IMR-90 (cell line): ENCODE data around the gene IGFBP1. TPM values are rescaled to one million over a fixed set of nuclear protein-coding genes. Genes with fewer than 3 reads are reported as not detected.

Experiments used
- ATAC-seq: fragments of 200-7000 bp; cut with Tn5 transposase; 2 replicates; pipeline ENCODE4 v1.9.1; 2020; ENCODE audit warnings: low read depth, mild to moderate bottlenecking, moderate library complexity
- BruUV-seq: library from RNA; stranded (reverse); fragments of 400-500 nt; replicated peaks from 2 replicates; lab custom pipeline; 2021; lab: Mats Ljungman, UMichigan
- CTCF ChIA-PET: fragments of 300-600 bp; formaldehyde crosslinking; extraction: SDS; loops from one replicate; lab custom pipeline; 2021; ENCODE audit warnings: antibody characterized with exemption; lab: Yijun Ruan, JAX
- POLR2A ChIA-PET: fragments of 300-600 bp; sonication (Branson Sonifier 250); formaldehyde crosslinking; loops from one replicate; lab custom pipeline; 2022; ENCODE audit warnings: antibody characterized with exemption; ENCODE audit not compliant: unreplicated experiment; lab: Charles Lee
- DNase-seq: peaks from one replicate; pipeline ENCODE4 v3.0.0; 2013
- H2AFZ ChIP-seq: replicated peaks from 2 replicates; pipeline ENCODE3; 2013; ENCODE audit warnings: low read length, mild to moderate bottlenecking; ENCODE audit not compliant: poor library complexity
- H2AK5ac ChIP-seq: 2 replicates; pipeline ENCODE4 v1.6.1; 2013; ENCODE audit warnings: low read depth, low read length, inconsistent platforms
- H2AK9ac ChIP-seq: replicated peaks from 2 replicates; pipeline ENCODE3; 2013; ENCODE audit warnings: mild to moderate bottlenecking, low read depth, low read length, moderate library complexity; ENCODE audit not compliant: poor library complexity
- H2BK120ac ChIP-seq: 2 replicates; pipeline ENCODE4 v1.6.1; 2013; ENCODE audit warnings: low read depth, low read length, inconsistent platforms
- H2BK15ac ChIP-seq: 3 replicates; pipeline ENCODE4 v1.6.1; 2013; ENCODE audit warnings: low read depth, low read length, inconsistent platforms
- H2BK20ac ChIP-seq: 2 replicates; pipeline ENCODE4 v1.6.1; 2013; ENCODE audit warnings: low read depth, mild to moderate bottlenecking, inconsistent platforms, low read length, moderate library complexity
- H2BK5ac ChIP-seq: 2 replicates; pipeline ENCODE4 v1.6.1; 2013; ENCODE audit warnings: mild to moderate bottlenecking, low read depth, low read length, inconsistent platforms; ENCODE audit not compliant: poor library complexity, severe bottlenecking
- H3K14ac ChIP-seq: replicated peaks from 2 replicates; pipeline ENCODE4 v1.6.1; 2013; ENCODE audit warnings: low read depth, low read length, inconsistent platforms
- H3K18ac ChIP-seq: 2 replicates; pipeline ENCODE4 v1.6.1; 2013; ENCODE audit warnings: low read depth, low read length, control low read depth
- H3K23ac ChIP-seq: 2 replicates; pipeline ENCODE4 v1.6.1; 2013; ENCODE audit warnings: low read depth, low read length, inconsistent platforms
- H3K27ac ChIP-seq: 2 replicates; pipeline ENCODE4 v1.5.1; 2013; ENCODE audit warnings: mild to moderate bottlenecking, control low read depth, low read length; ENCODE audit not compliant: insufficient read depth
- H3K27me3 ChIP-seq: 2 replicates; pipeline ENCODE4 v1.6.1; 2013; ENCODE audit warnings: low read length; ENCODE audit not compliant: control insufficient read depth, insufficient read depth
- H3K36me3 ChIP-seq: 2 replicates; pipeline ENCODE4 v1.6.1; 2013; ENCODE audit warnings: low read length, mixed read lengths; ENCODE audit not compliant: control insufficient read depth, insufficient read depth
- H3K4ac ChIP-seq: 2 replicates; pipeline ENCODE4 v1.6.1; 2013; ENCODE audit warnings: low read depth, low read length, inconsistent platforms
- H3K4me1 ChIP-seq: 2 replicates; pipeline ENCODE4 v1.6.1; 2013; ENCODE audit warnings: low read length, mixed read lengths; ENCODE audit not compliant: control insufficient read depth, insufficient read depth
- H3K4me2 ChIP-seq: 2 replicates; pipeline ENCODE4 v1.6.1; 2013; ENCODE audit warnings: low read depth, mild to moderate bottlenecking, control low read depth, low read length, moderate library complexity
- H3K4me3 ChIP-seq: 2 replicates; pipeline ENCODE4 v1.5.1; 2013; ENCODE audit warnings: low read depth, mild to moderate bottlenecking, control low read depth, low read length, moderate library complexity; ENCODE audit not compliant: insufficient read depth
- H3K56ac ChIP-seq: 2 replicates; pipeline ENCODE4 v1.6.1; 2013; ENCODE audit warnings: low read length, inconsistent platforms; ENCODE audit not compliant: insufficient read depth; ENCODE audit errors: extremely low read depth
- H3K79me1 ChIP-seq, 2 experiments: 2 replicates each; pipeline ENCODE4 v1.6.1; 2013; ENCODE audit warnings: low read length in 2 of 2, inconsistent platforms in 1 of 2, low read depth in 1 of 2
- H3K9ac ChIP-seq: 2 replicates; pipeline ENCODE4 v1.6.1; 2013; ENCODE audit warnings: low read depth, low read length, control low read depth
- H3K9me1 ChIP-seq: 2 replicates; pipeline ENCODE4 v1.6.1; 2013; ENCODE audit warnings: low read length, inconsistent platforms; ENCODE audit not compliant: insufficient read depth
- H3K9me3 ChIP-seq: 2 replicates; pipeline ENCODE4 v1.6.1; 2013; ENCODE audit warnings: low read length; ENCODE audit not compliant: control insufficient read depth, insufficient read depth
- H4K20me1 ChIP-seq: 2 replicates; pipeline ENCODE4 v1.6.1; 2013; ENCODE audit warnings: low read length, inconsistent platforms; ENCODE audit not compliant: insufficient read depth
- H4K5ac ChIP-seq: 2 replicates; pipeline ENCODE4 v1.6.1; 2013; ENCODE audit warnings: mild to moderate bottlenecking, low read depth, low read length, control low read depth
- H4K8ac ChIP-seq, 2 experiments: 2 replicates each; pipeline ENCODE4 v1.6.1; 2013; ENCODE audit warnings: low read depth in 2 of 2, low read length in 2 of 2, control low read depth in 1 of 2, inconsistent platforms in 1 of 2
- H4K91ac ChIP-seq: 2 replicates; pipeline ENCODE4 v1.6.1; 2013; ENCODE audit warnings: low read depth, low read length, inconsistent platforms; ENCODE audit not compliant: insufficient read depth
- BHLHE40 ChIP-seq: fragments of 150-350 bp; IDR thresholded peaks from 2 replicates; pipeline ENCODE4 v1.6.1; 2016; ENCODE audit warnings: mild to moderate bottlenecking, low read depth, low read length
- CEBPB ChIP-seq: IDR thresholded peaks from 2 replicates; pipeline ENCODE4 v1.6.1; 2012; ENCODE audit warnings: low read depth, low read length, improper control_type of control experiment
- CHD1 ChIP-seq: IDR thresholded peaks from 2 replicates; pipeline ENCODE4 v1.6.1; 2012; ENCODE audit warnings: low read depth, low read length, improper control_type of control experiment
- CTCF ChIP-seq: conservative IDR thresholded peaks from 2 replicates; pipeline ENCODE4 v1.5.1; 2012; ENCODE audit warnings: mild to moderate bottlenecking, low read depth, low read length, improper control_type of control experiment
- FOS ChIP-seq: fragments of 150-350 bp; IDR thresholded peaks from 2 replicates; pipeline ENCODE4 v1.6.1; 2016; ENCODE audit warnings: low read depth, low read length
- MAFK ChIP-seq: IDR thresholded peaks from 2 replicates; pipeline ENCODE4 v1.6.1; 2012; ENCODE audit warnings: low read depth, low read length, improper control_type of control experiment
- MAZ ChIP-seq: IDR thresholded peaks from 2 replicates; pipeline ENCODE4 v1.6.1; 2012; ENCODE audit warnings: low read depth, mild to moderate bottlenecking, low read length, improper control_type of control experiment, moderate library complexity, borderline replicate concordance
- MXI1 ChIP-seq: IDR thresholded peaks from 2 replicates; pipeline ENCODE4 v1.6.1; 2012; ENCODE audit warnings: low read depth, mild to moderate bottlenecking, low read length, moderate library complexity, borderline replicate concordance
- NFE2L2 ChIP-seq: fragments of 150-350 bp; IDR thresholded peaks from 2 replicates; pipeline ENCODE4 v1.6.1; 2016; ENCODE audit warnings: low read depth, mild to moderate bottlenecking, low read length
- POLR2A ChIP-seq: IDR thresholded peaks from 2 replicates; pipeline ENCODE4 v1.6.1; 2012; ENCODE audit warnings: mild to moderate bottlenecking, low read depth, low read length
- RAD21 ChIP-seq: IDR thresholded peaks from 2 replicates; pipeline ENCODE4 v1.6.1; 2012; ENCODE audit warnings: low read length, improper control_type of control experiment
- RFX5 ChIP-seq: IDR thresholded peaks from 2 replicates; pipeline ENCODE4 v1.8.0; 2012; ENCODE audit warnings: low read depth, mild to moderate bottlenecking, low read length, moderate library complexity
- SMC3 ChIP-seq: fragments of 150-350 bp; IDR thresholded peaks from 2 replicates; pipeline ENCODE4 v1.6.1; 2016; ENCODE audit warnings: low read depth, mild to moderate bottlenecking, antibody characterized with exemption, low read length, moderate library complexity
- WGBS, 2 experiments: methylation state at CpG; one replicate each; pipeline versions ENCODE4 v1.1.5 to v1.1.7; 2013; ENCODE audit warnings: missing lambda C conversion rate in 2 of 2; ENCODE audit not compliant: insufficient read length in 1 of 2; ENCODE audit errors: extremely low coverage in 2 of 2; 5-methylcytosine and 5-hydroxymethylcytosine counted together
- dilution Hi-C: fragments of 300-500 bp; cut with HindIII; formaldehyde crosslinking; loops from one replicate; pipeline ENCODE4 v1.14.3; 2018; ENCODE audit warnings: low sequenced_read_pairs; ENCODE audit not compliant: unreplicated experiment
- in situ Hi-C: fragments of 300-500 bp; cut with MboI; formaldehyde crosslinking; loops from 3 replicates; pipeline ENCODE4 v1.14.3; 2019; ENCODE audit warnings: low sequenced_read_pairs, inconsistent platforms, mixed read lengths
- intact Hi-C: fragments of 100-400 bp; cut with micrococcal nuclease; formaldehyde crosslinking; loops from 2 replicates; pipeline ENCODE4 v1.10.0; 2022
- polyA plus RNA-seq, 3 experiments: library from polyadenylated mRNA; depleted of rRNA; stranded (reverse); fragments of >200 nt; gene quantifications; 2 replicates each; pipeline ENCODE4 v1.2.3, GENCODE V29; 2012; ENCODE audit warnings: low replicate concordance in 1 of 3
- total RNA-seq: library from RNA; depleted of rRNA; stranded (reverse); fragments of >200 nt; gene quantifications from 2 replicates; pipeline ENCODE4 v1.2.3, GENCODE V29; 2012
- TF ChIP-seq, protein P1 (sequence below): fragments of 150-350 bp; IDR thresholded peaks from 2 replicates; pipeline ENCODE4 v1.6.1; 2017; ENCODE audit warnings: mild to moderate bottlenecking, antibody characterized with exemption, low read length, low read depth
- TF ChIP-seq, protein P2 (sequence below): fragments of 150-350 bp; IDR thresholded peaks from 2 replicates; pipeline ENCODE4 v1.6.1; 2016; ENCODE audit warnings: low read depth, mild to moderate bottlenecking, low read length, moderate library complexity, borderline replicate concordance

The IGFBP1 gene
- total and polyA plus RNA-seq, 2 of the 4 experiments (the other 2 are of a cell fraction), result not detected

DNA sequence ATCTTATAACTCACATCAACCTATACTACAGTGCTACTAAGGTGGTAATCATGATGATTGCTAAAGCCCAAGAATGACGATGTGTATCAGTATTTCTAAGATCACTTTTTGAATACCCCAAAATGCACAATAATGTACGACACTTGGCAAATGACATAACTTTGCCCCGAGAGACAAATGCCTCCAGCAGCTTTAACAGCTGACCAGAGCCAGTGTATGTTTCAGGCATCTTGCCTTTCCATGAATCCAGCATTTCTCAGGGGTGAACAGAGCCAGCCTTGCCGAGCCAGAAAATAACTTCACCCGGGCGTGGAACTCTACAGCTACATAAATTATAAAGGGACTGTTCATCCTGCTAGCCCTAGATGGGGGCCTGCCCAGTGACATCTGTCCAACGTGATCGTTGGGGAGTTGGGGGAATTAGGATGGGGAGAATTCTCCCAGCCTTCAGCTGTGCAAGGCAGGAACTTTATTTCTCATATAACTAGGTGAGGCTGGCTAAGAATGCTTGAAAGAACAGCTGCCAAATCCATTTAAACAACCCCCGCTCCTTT, 31.0 kb downstream of the IGFBP1 start:
- H3K27ac ChIP-seq, result no peak overlapping the region
- peaks cover 14% of the 10 kb centered on the region for H3K4me1 ChIP-seq
- H3K4ac ChIP-seq, result no peak overlapping the region
- no peak for ATAC-seq
- peaks cover 12 to 23% of the 10 kb centered on the region in 2 experiments; a peak in 3 of 4 replicates for H3K79me1 ChIP-seq
- no TSS peak for BruUV-seq
- H4K8ac ChIP-seq, result no peak overlapping the region; a peak in 1 of 4 replicates
- H4K91ac ChIP-seq, result no peak overlapping the region; the same call in 1 of the 2 replicates
- H4K20me1 ChIP-seq, result peaks cover 25% of the 10 kb centered on the region
- peak overlapping the region; percentile 46 for H2AFZ ChIP-seq
- H3K56ac ChIP-seq, result peak overlapping the region; percentile 25; the same call in 1 of the 2 replicates
- H2AK9ac ChIP-seq, result peak overlapping the region; percentile 43
- H2BK20ac ChIP-seq, result no peak overlapping the region
- H3K9ac ChIP-seq, result peak overlapping the region; percentile 60; the same call in 1 of the 2 replicates
- intact Hi-C loops (no loop called here), in situ Hi-C loops (loop anchor here (5.0 to 25.0 kb wide), 2 partner anchors 1018 to 1263 kb away; no protein-coding TSS in a partner anchor), dilution Hi-C loops (no loop called here)
- POLR2A ChIA-PET, result no interaction called here
- peaks cover 10% of the 10 kb centered on the region for H3K9me1 ChIP-seq
- H3K14ac ChIP-seq, result peak overlapping the region; percentile 63
- H2BK120ac ChIP-seq, result no peak overlapping the region
- H2BK5ac ChIP-seq, result peak overlapping the region; percentile 38
- H3K9me3 ChIP-seq, result no peaks in the 10 kb centered on the region
- CTCF ChIA-PET, result interaction anchor here (0.6 to 2.1 kb wide), 5 partner anchors 30 to 1261 kb away, joined by 3 to 4 read pairs (median 3); no protein-coding TSS in a partner anchor
- 30% methylated on average over 2 of the region's 9 CpGs; no CpG with 5 or more reads in 1 of the 2 experiments for WGBS, 2 experiments
- peak overlapping the region; percentile 85 for H3K4me3 ChIP-seq
- H3K18ac ChIP-seq, result no peak overlapping the region; the same call in 1 of the 2 replicates
- H3K27me3 ChIP-seq, result no peaks in the 10 kb centered on the region
- H2BK15ac ChIP-seq, result no peak overlapping the region
- H3K4me2 ChIP-seq, result peak overlapping the region; percentile 87
- no peak overlapping the region; the same call in 1 of the 2 replicates for H2AK5ac ChIP-seq
- no peak overlapping the region for H4K5ac ChIP-seq
- DNase-seq, result no peak
- peak overlapping the region; percentile 87 for H3K23ac ChIP-seq
- peaks cover 22% of the 10 kb centered on the region for H3K36me3 ChIP-seq
- no peak for TF ChIP-seq FOS
- TF ChIP-seq MAFK, result no peak
- TF ChIP-seq SMC3, result no peak
- TF ChIP-seq POLR2A, result no peak
- no peak for TF ChIP-seq MXI1
- no peak for TF ChIP-seq MAZ
- TF ChIP-seq BHLHE40, result no peak
- no peak for TF ChIP-seq NFE2L2
- TF ChIP-seq, protein P1, sequence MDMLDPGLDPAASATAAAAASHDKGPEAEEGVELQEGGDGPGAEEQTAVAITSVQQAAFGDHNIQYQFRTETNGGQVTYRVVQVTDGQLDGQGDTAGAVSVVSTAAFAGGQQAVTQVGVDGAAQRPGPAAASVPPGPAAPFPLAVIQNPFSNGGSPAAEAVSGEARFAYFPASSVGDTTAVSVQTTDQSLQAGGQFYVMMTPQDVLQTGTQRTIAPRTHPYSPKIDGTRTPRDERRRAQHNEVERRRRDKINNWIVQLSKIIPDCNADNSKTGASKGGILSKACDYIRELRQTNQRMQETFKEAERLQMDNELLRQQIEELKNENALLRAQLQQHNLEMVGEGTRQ, result no peak
- no peak for TF ChIP-seq CTCF
- TF ChIP-seq, protein P2, sequence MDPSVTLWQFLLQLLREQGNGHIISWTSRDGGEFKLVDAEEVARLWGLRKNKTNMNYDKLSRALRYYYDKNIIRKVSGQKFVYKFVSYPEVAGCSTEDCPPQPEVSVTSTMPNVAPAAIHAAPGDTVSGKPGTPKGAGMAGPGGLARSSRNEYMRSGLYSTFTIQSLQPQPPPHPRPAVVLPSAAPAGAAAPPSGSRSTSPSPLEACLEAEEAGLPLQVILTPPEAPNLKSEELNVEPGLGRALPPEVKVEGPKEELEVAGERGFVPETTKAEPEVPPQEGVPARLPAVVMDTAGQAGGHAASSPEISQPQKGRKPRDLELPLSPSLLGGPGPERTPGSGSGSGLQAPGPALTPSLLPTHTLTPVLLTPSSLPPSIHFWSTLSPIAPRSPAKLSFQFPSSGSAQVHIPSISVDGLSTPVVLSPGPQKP, result no peak
- no peak for TF ChIP-seq CHD1
- TF ChIP-seq RAD21, result no peak
- TF ChIP-seq RFX5, result no peak
- TF ChIP-seq CEBPB, result no peak
